H9 (cell line): ENCODE data around the gene PLEKHA5. TPM values are rescaled to one million over a fixed set of nuclear protein-coding genes. Genes with fewer than 3 reads are reported as not detected.

Source experiments
- DNase-seq: peaks from one replicate; pipeline ENCODE4 v3.0.0-alpha.2; 2017
- H2AFZ ChIP-seq: one replicate; pipeline ENCODE4 v1.6.1; 2013; ENCODE audit warnings: mild to moderate bottlenecking, low read length, control low read depth, moderate library complexity
- H2AK5ac ChIP-seq: 2 replicates; pipeline ENCODE4 v1.6.1; 2013; ENCODE audit warnings: low read length, control low read depth, mixed read lengths; ENCODE audit not compliant: insufficient read length
- H2BK120ac ChIP-seq: one replicate; pipeline ENCODE4 v1.6.1; 2013; ENCODE audit warnings: low read depth, mild to moderate bottlenecking, low read length, control low read depth, inconsistent platforms; ENCODE audit not compliant: poor library complexity, severe bottlenecking
- H2BK12ac ChIP-seq: 2 replicates; pipeline ENCODE4 v1.6.1; 2013; ENCODE audit warnings: low read length, control low read depth, mixed read lengths, low read depth; ENCODE audit not compliant: insufficient read length
- H2BK15ac ChIP-seq: 2 replicates; pipeline ENCODE4 v1.6.1; 2013; ENCODE audit warnings: low read depth, low read length, control low read depth
- H2BK20ac ChIP-seq: one replicate; pipeline ENCODE4 v1.6.1; 2013; ENCODE audit warnings: low read depth, mild to moderate bottlenecking, low read length, control low read depth, inconsistent platforms; ENCODE audit not compliant: poor library complexity, severe bottlenecking
- H2BK5ac ChIP-seq: 2 replicates; pipeline ENCODE4 v1.6.1; 2013; ENCODE audit warnings: low read length, control low read depth, mixed read lengths; ENCODE audit not compliant: insufficient read length
- H3K14ac ChIP-seq: 2 replicates; pipeline ENCODE4 v1.6.1; 2013; ENCODE audit warnings: low read length, control low read depth; ENCODE audit not compliant: insufficient read depth
- H3K18ac ChIP-seq: 2 replicates; pipeline ENCODE4 v1.6.1; 2013; ENCODE audit warnings: low read depth, mild to moderate bottlenecking, mixed read lengths, low read length, control low read depth; ENCODE audit not compliant: insufficient read length
- H3K23ac ChIP-seq: 2 replicates; pipeline ENCODE4 v1.6.1; 2013; ENCODE audit warnings: low read length, control low read depth, mixed read lengths, low read depth; ENCODE audit not compliant: insufficient read length
- H3K23me2 ChIP-seq: 2 replicates; pipeline ENCODE4 v1.6.1; 2013; ENCODE audit warnings: low read depth, mild to moderate bottlenecking, mixed read lengths, low read length, control low read depth; ENCODE audit not compliant: insufficient read length, poor library complexity, severe bottlenecking
- H3K27ac ChIP-seq: 2 replicates; pipeline ENCODE4 v1.5.1; 2013; ENCODE audit warnings: low read length, control low read depth, mixed read lengths, low read depth; ENCODE audit not compliant: insufficient read length
- H3K27me3 ChIP-seq: 2 replicates; pipeline ENCODE4 v1.6.1; 2013; ENCODE audit warnings: low read length, control low read depth, inconsistent platforms; ENCODE audit not compliant: insufficient read depth
- H3K4ac ChIP-seq: 2 replicates; pipeline ENCODE4 v1.6.1; 2013; ENCODE audit warnings: low read depth, mild to moderate bottlenecking, control low read depth, inconsistent platforms, low read length, moderate library complexity
- H3K4me1 ChIP-seq: 2 replicates; pipeline ENCODE4 v1.6.1; 2013; ENCODE audit warnings: low read length, control low read depth, inconsistent platforms; ENCODE audit not compliant: insufficient read depth
- H3K4me2 ChIP-seq: 2 replicates; pipeline ENCODE4 v1.6.1; 2013; ENCODE audit warnings: low read length, control low read depth, mixed read lengths; ENCODE audit not compliant: insufficient read length, insufficient read depth
- H3K56ac ChIP-seq: 2 replicates; pipeline ENCODE4 v1.6.1; 2013; ENCODE audit warnings: low read depth, mild to moderate bottlenecking, mixed read lengths, low read length, control low read depth; ENCODE audit not compliant: insufficient read length
- H3K79me1 ChIP-seq: 2 replicates; pipeline ENCODE4 v1.6.1; 2013; ENCODE audit warnings: low read depth, mild to moderate bottlenecking, moderate library complexity, low read length, control low read depth, inconsistent platforms; ENCODE audit not compliant: insufficient read depth, poor library complexity, severe bottlenecking
- H3K79me2 ChIP-seq: 2 replicates; pipeline ENCODE4 v1.6.1; 2013; ENCODE audit warnings: low read length, control low read depth, inconsistent platforms; ENCODE audit not compliant: insufficient read depth
- H3K9ac ChIP-seq: 2 replicates; pipeline ENCODE4 v1.6.1; 2013; ENCODE audit warnings: low read length, control low read depth, mixed read lengths; ENCODE audit not compliant: insufficient read length; ENCODE audit errors: extremely low read depth
- H3K9me3 ChIP-seq: one replicate; pipeline ENCODE4 v1.6.1; 2013; ENCODE audit warnings: low read depth, low read length, inconsistent platforms; ENCODE audit not compliant: control insufficient read depth
- H3T11ph ChIP-seq: one replicate; pipeline ENCODE4 v1.6.1; 2013; ENCODE audit warnings: mild to moderate bottlenecking, low read length, control low read depth, inconsistent platforms
- H4K20me1 ChIP-seq: one replicate; pipeline ENCODE4 v1.6.1; 2013; ENCODE audit not compliant: control insufficient read depth, insufficient read length, insufficient read depth
- H4K5ac ChIP-seq: 2 replicates; pipeline ENCODE4 v1.6.1; 2013; ENCODE audit warnings: low read depth, mild to moderate bottlenecking, mixed read lengths, low read length, control low read depth; ENCODE audit not compliant: insufficient read length
- H4K8ac ChIP-seq: replicated peaks from 2 replicates; pipeline ENCODE4 v1.6.1; 2013; ENCODE audit warnings: low read length, control low read depth, mixed read lengths, low read depth; ENCODE audit not compliant: insufficient read length
- H4K91ac ChIP-seq: 2 replicates; pipeline ENCODE4 v1.6.1; 2013; ENCODE audit warnings: low read depth, mild to moderate bottlenecking, moderate library complexity, mixed read lengths, low read length, control low read depth; ENCODE audit not compliant: insufficient read length
- H3K27ac Mint-ChIP-seq, 3 experiments: 2 replicates in 2 of 3; 3 replicates in 1 of 3; pipeline ENCODE4 v1.8.0; 2020 to 2021; ENCODE audit warnings: mixed read lengths in 3 of 3, mild to moderate bottlenecking in 1 of 3, moderate library complexity in 1 of 3
- H3K27me3 Mint-ChIP-seq: 2 replicates; pipeline ENCODE4 v1.8.0; 2021; ENCODE audit warnings: low read depth, mild to moderate bottlenecking, moderate library complexity, mixed read lengths
- H3K36me3 Mint-ChIP-seq, 3 experiments: 2 replicates in 2 of 3; 3 replicates in 1 of 3; pipeline ENCODE4 v1.8.0; 2020 to 2021; ENCODE audit warnings: low read depth in 3 of 3, mixed read lengths in 3 of 3; ENCODE audit not compliant: insufficient read depth in 1 of 3
- H3K4me1 Mint-ChIP-seq, 2 experiments: 2 replicates each; pipeline ENCODE4 v1.8.0; 2020; ENCODE audit warnings: mixed read lengths in 2 of 2
- H3K4me3 Mint-ChIP-seq, 2 experiments: 2 replicates in 1 of 2; 3 replicates in 1 of 2; pipeline ENCODE4 v1.8.0; 2020 to 2021; ENCODE audit warnings: mild to moderate bottlenecking in 2 of 2, mixed read lengths in 2 of 2, moderate library complexity in 1 of 2
- H3K9me3 Mint-ChIP-seq, 2 experiments: 2 replicates in 1 of 2; 3 replicates in 1 of 2; pipeline ENCODE4 v1.8.0; 2020; ENCODE audit warnings: mild to moderate bottlenecking in 2 of 2, mixed read lengths in 2 of 2, moderate library complexity in 1 of 2
- WGBS: extraction: QIAGEN DNeasy Blood & Tissue Kit; methylation state at CpG from one replicate; pipeline ENCODE4 v1.1.7; 2013; ENCODE audit warnings: missing lambda C conversion rate, low lambda C conversion rate, mixed read lengths; ENCODE audit not compliant: insufficient read length; ENCODE audit errors: extremely low coverage; 5-methylcytosine and 5-hydroxymethylcytosine counted together
- total RNA-seq: library from RNA; stranded (reverse); gene quantifications from 2 replicates; pipeline ENCODE4 v1.2.1, GENCODE V29; 2021
- TF ChIP-seq, protein P1 (sequence below): fragments of 200-600 bp; sonication (generic); conservative IDR thresholded peaks from 3 replicates; pipeline ENCODE4 v1.8.0; 2021; ENCODE audit warnings: antibody characterized with exemption, mild to moderate bottlenecking

PLEKHA5 gene
- total RNA-seq, 1 experiment from 2014 or later, result 86.7 TPM

GRCh38 chr12:19205120-19205519 lies 75.6 kb downstream of the PLEKHA5 start:
- Histone ChIP-seq H3K27ac (no peak overlapping the region), H3K23ac (no peak overlapping the region), H3K56ac (no peak overlapping the region), H2AK5ac (no peak overlapping the region), H3K4me2 (no peak overlapping the region), H3K23me2 (no peaks in the 10 kb centered on the region), H3K4ac (no peak overlapping the region), H3K79me1 (no peaks in the 10 kb centered on the region), H2BK20ac (no peak overlapping the region), H3K4me1 (peaks cover 6% of the 10 kb centered on the region; the same call in 1 of the 2 replicates), H2BK5ac (no peak overlapping the region), H3K9ac (no peak overlapping the region), H3K9me3 (no peaks in the 10 kb centered on the region), H4K20me1 (no peaks in the 10 kb centered on the region), H4K5ac (no peak overlapping the region), H2AFZ (no peak overlapping the region), H2BK15ac (no peak overlapping the region), H3K18ac (no peak overlapping the region), H3K14ac (no peak overlapping the region), H3K27me3 (no peaks in the 10 kb centered on the region), H4K91ac (no peak overlapping the region), H2BK120ac (no peak overlapping the region), H3K79me2 (no peaks in the 10 kb centered on the region), H4K8ac (no peak overlapping the region), H2BK12ac (no peak overlapping the region), H3T11ph (no peak overlapping the region)
- no peak for DNase-seq
- TF ChIP-seq, protein P1, sequence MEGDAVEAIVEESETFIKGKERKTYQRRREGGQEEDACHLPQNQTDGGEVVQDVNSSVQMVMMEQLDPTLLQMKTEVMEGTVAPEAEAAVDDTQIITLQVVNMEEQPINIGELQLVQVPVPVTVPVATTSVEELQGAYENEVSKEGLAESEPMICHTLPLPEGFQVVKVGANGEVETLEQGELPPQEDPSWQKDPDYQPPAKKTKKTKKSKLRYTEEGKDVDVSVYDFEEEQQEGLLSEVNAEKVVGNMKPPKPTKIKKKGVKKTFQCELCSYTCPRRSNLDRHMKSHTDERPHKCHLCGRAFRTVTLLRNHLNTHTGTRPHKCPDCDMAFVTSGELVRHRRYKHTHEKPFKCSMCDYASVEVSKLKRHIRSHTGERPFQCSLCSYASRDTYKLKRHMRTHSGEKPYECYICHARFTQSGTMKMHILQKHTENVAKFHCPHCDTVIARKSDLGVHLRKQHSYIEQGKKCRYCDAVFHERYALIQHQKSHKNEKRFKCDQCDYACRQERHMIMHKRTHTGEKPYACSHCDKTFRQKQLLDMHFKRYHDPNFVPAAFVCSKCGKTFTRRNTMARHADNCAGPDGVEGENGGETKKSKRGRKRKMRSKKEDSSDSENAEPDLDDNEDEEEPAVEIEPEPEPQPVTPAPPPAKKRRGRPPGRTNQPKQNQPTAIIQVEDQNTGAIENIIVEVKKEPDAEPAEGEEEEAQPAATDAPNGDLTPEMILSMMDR, result no peak
- Mint-ChIP-seq H3K9me3 (peaks cover 0 to 4% of the 10 kb centered on the region in 2 experiments; a peak in 2 of 5 replicates), H3K27ac (no peak overlapping the region), H3K27me3 (no peaks in the 10 kb centered on the region), H3K4me3 (no peak overlapping the region), H3K36me3 (peaks cover 19 to 30% (median 29%) of the 10 kb centered on the region in 3 experiments), H3K4me1 (peaks cover 25 to 35% of the 10 kb centered on the region in 2 experiments)
- no CpG with 5 or more reads among the region's 4 CpGs for WGBS
